Measurements from ENCODE around the gene TTBK1.

DNA sequence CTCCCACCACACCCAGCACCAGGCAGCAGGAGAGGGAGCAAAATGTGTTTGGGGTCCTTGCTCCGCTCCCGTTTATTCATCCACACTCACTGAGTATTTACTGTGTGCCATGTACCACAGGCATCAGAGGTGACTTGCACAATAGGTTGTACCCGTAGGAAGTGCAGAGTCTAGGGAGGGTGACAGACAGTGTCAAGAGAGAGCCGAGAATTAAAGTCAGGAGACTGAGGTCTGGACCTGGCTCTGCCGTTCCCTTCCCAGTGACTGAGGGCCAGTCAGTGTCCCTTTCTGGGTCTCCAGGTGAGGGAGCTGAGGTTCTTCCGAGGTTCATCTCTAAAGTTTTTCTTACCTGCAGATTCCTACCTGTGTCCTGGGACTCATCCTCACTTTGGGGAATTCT lies 22.3 kb downstream of the TTBK1 start:
- TF ChIP-seq, protein P1, sequence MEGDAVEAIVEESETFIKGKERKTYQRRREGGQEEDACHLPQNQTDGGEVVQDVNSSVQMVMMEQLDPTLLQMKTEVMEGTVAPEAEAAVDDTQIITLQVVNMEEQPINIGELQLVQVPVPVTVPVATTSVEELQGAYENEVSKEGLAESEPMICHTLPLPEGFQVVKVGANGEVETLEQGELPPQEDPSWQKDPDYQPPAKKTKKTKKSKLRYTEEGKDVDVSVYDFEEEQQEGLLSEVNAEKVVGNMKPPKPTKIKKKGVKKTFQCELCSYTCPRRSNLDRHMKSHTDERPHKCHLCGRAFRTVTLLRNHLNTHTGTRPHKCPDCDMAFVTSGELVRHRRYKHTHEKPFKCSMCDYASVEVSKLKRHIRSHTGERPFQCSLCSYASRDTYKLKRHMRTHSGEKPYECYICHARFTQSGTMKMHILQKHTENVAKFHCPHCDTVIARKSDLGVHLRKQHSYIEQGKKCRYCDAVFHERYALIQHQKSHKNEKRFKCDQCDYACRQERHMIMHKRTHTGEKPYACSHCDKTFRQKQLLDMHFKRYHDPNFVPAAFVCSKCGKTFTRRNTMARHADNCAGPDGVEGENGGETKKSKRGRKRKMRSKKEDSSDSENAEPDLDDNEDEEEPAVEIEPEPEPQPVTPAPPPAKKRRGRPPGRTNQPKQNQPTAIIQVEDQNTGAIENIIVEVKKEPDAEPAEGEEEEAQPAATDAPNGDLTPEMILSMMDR (IDR thresholded peaks at IDR 0.05): no peak
- TF ChIP-seq POLR2A (IDR thresholded peaks at IDR 0.05): no peak
- TF ChIP-seq POLR2AphosphoS5 (IDR thresholded peaks at IDR 0.05): no peak

All from upper lobe of left lung (tissue), 4 donors.